Measurements from ENCODE around the gene KRT37.

KRT37 gene

GRCh38 chr17:41424111-41424635, at the start of gene KRT37:
KRT37 (minus strand) TSS chr17:41424585; CDS start chr17:41424523, 62 bp downstream.
- no peak for DNase-seq (ENCODE audit: low spot score)

GRCh38 chr17:41468346-41468745, 44.0 kb upstream of the KRT37 start:
- DNase-seq (ENCODE audit: low spot score) = no peak

DNA sequence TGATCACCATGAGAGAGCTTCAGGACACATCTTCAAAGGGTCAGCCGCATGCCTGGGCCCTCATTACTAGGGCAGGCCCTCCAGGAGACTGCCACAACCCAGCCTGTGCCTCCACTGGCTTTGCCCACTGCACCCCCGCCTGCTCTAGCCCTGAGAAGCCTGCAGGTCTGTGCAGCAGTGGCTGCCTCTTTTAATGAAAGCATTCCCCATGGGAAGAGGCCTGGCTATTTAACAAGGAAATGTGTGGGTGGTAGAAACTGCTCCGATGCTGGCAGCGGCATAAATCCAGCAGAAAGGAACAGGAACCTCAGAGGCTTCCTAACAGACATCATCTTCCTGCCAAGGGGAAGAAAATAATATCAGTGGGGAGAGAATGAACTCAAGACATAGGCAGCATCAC, 43.2 kb upstream of the KRT37 start:
- no peak for DNase-seq (ENCODE audit: low spot score)

- DNase-seq (ENCODE audit: low spot score) = no peak
Measured at GRCh38 chr17:41466988-41467387, 42.6 kb upstream of the KRT37 start, which contains the start of gene KRT32. KRT32 (minus strand) TSS chr17:41467386; CDS start chr17:41467325, 61 bp downstream.

GRCh38 chr17:41464682-41465081, 40.3 kb upstream of the KRT37 start:
- peak; percentile 45 for DNase-seq (ENCODE audit: low spot score)

- DNase-seq (ENCODE audit: low spot score) = no peak
Measured at GRCh38 chr17:41464173-41464572, 39.8 kb upstream of the KRT37 start.

DNA sequence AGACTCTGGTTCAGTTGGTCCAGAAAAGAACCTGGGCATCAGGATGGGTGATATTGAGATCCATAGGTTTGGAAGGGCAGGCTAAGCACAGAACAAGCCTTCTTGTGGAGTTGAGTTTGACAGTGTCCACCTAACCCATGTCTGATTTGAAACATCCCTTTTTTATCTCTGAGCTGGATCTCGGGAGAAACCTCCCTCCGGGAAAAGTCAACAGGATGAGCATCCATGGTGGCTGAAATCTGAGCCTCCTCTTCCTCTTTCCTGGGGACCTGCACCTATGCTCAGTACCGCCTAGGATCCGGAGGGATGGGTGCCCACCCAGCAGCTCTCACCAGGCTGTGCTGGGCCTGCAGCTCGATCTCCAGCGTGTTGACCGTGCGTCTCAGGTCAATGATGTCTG, 39.4 kb upstream of the KRT37 start:
- DNase-seq (ENCODE audit: low spot score) = no peak

DNA sequence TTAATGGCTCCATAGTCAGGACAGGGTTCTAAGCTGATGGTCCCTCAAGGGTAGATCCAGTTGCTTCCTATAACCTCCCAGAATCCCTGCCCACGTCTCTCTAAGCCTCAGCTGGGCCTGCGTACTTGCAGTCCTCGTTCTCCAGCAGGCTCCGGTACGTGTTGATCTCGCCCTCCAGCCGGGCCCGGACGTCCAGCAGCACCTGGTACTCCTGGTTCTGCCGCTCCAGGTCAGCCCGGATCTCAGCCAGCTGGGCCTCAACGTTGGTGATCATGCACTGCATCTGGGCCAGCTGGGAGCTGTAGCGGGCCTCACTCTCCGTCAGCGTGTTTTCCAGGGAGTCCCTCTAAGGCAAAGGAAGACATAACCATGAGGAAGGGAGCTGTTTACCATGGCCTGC, 38.3 kb upstream of the KRT37 start:
- DNase-seq (ENCODE audit: low spot score) = no peak

DNA sequence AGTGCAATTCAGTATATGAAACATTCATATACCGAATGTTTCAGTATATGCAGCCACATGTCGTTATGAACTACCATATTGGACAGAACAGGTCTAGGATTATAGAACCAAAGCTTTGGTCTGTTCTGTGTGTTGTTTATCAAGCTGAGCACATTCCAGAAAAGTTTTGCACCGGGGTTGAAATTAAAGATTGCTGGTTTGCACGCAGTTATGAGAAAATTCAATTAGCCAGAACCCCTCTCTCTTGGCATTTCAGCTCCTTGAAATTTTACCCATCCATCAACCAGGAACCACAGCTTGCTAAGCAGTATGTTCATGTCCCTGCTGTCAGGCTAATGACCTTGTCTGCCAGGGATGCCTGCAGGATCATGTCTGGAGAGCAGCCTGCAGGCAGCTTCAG, 33.3 kb upstream of the KRT37 start:
- no peak for DNase-seq (ENCODE audit: low spot score)

DNA sequence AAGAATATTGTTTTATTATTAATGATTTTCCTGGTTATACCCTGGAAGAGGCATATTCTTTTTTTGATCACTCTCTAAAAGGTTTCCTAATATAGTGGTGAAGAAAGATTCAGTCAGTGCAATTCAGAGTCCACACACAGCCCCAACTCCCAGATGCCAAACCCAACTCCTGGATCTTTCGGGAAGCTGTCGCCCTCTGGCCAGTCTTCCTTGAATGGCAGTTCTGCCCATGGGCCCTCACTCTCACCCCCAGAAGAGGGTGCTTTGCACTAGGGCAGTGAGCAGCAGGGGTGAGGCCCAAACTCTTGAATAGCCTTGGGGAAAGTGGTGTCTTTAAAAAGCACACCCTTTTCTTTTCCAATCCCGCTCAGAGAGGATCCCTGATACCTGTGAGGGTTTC, 31.8 kb upstream of the KRT37 start:
- no peak for DNase-seq (ENCODE audit: low spot score)

DNA sequence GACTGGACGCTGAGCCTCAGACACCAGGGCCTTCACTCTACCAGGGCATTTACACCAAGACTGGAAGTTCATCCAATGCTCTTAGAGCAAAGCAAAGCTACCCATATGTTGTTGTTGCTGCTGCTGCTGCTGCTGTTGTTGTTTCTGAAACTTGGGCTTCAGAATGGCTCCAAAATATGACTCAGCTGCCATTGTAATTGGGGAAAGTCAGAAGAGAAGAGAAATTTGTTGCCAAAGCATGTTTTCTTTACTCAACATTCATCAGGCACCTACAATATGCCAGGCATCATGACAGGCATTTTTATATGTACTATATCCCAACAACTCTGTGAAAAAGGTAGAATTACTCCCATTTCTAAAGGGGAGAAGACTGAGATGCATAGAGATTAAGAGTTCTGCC, 30.9 kb upstream of the KRT37 start:
- DNase-seq (ENCODE audit: low spot score) = peak; percentile 21

DNA sequence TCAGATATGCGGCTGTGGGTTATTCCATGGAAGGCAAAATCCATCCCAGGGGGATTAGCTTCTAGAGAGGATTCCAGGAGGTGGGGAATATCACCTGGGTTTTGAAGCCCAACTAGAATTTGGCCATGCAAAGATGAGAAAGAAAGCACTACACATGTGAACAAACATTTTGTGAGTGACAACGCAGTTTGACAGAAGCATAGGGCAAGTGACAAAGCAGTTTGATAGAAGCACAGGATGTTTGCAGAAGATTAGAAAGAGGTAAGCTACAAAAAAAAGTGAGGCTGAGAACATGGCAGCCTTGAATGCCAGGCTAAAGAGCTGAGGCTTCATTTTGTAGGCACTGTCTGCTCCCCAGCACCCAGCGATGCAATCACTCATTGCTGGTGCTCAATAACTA, 28.7 kb upstream of the KRT37 start:
- no peak for DNase-seq (ENCODE audit: low spot score)

DNA sequence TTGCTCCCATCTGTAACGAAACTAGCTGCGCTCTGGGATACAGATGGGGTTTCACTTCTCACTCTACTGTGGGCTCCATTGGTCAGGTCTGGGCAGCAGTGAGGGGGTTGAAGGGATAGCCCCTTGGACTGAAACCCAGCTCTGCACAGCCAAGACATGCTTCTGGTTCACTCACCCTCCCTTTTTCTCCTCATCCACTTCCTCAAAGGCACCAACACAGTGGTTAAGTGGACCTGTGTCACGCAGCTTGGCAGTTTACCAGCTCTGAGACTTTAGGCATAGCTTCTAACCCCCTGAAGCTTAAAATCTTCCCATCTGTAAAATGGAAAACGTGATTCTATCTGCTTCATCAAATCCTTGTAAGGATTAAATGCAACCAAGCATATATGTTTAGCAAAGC, 27.9 kb upstream of the KRT37 start:
- DNase-seq (ENCODE audit: low spot score) = no peak

GRCh38 chr17:41451154-41451728, 26.9 kb upstream of the KRT37 start:
- no peak for DNase-seq (ENCODE audit: low spot score)

GRCh38 chr17:41449008-41449407, 24.6 kb upstream of the KRT37 start:
- DNase-seq (ENCODE audit: low spot score) = no peak

DNA sequence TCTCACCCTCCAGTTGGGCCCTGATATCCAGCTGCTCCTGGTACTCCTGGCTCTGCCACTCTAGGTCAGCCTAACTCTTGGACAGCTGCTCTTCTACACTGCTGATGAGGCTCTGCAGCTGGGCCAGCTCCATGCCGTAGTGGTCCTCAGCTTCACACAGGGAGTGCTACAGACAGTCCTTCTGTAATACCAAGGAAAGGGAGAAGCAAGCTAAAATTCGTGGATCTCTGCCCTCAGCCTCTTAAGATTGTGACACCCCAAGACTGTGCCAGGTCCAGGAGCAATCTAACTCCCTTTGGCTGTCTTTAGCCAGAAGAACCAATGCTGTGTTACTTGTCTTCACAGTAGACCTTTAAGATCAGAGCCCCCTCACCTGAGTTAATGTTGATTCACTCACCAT, 24.1 kb upstream of the KRT37 start:
- DNase-seq (ENCODE audit: low spot score) = no peak

GRCh38 chr17:41446806-41447205, 22.4 kb upstream of the KRT37 start:
- DNase-seq (ENCODE audit: low spot score) = no peak

DNA sequence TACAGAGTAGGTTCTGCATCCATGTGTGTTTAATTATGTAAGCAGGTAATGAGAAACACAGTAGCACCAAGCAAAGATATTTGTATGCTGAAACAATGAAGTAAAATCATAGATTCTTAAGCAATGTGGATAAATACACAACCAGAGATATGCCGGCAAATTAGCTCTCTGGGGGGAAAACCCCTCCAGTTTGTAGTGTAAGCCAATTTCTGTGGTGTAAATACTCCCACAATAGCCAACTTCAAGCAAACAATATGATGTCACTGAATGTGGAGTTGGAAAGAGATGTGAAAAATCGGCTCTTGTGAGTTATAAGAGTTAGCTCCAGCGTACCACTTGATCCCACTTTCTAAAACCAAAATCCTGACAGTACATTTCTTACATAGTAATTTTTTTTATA, 20.3 kb upstream of the KRT37 start:
- DNase-seq (ENCODE audit: low spot score) = no peak

GRCh38 chr17:41444186-41444585, 19.8 kb upstream of the KRT37 start:
- DNase-seq (ENCODE audit: low spot score) = no peak

DNA sequence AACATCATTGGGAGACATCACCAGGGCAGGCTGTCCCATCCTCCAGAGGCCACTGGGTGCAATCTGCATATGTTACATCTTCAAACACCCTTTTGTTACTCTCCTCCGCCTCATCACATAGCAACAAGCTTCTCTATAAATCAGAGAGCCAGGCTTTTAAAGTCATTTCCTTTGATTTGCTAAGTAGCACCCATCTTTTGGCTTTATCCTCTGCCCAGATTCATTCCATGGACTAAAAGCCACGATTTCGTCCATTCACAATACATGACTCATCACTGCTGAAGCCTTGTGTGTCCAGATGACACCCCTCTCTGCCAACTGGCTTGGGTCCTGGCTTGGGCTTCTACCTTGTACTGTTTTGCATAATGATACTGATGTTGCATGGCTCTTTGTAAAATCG, 18.4 kb upstream of the KRT37 start:
- no peak for DNase-seq (ENCODE audit: low spot score)

DNA sequence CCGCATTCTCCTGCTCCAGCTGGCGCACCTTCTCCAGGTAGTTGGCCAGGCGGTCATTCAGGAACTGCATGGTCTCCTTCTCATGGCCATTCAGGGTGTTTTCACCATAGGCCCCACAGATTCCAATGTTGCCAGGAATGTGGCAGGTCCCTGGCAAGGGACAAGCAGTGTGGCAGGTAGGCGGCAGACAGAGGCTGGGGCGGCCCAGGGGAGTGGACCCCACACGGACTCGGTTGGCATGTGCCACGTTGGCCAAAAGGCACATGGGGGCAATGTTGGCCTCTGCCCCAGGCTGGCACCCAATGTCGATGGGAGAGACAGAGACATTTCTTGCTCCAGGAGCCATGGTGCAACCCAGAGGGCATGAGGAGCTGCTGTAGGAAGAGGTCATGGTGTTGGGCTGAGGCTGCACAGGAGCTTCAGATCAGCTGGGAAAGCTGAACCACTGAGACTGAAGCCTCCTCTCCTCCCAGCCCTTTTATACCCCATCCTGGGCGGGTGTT, 16.2 kb upstream of the KRT37 start, which contains the start of gene KRT38:
Gene KRT38 (minus strand): TSS at position 453 of the 503 bp plus-strand sequence. CDS start 62 bp downstream, at position 391.
- no peak for DNase-seq (ENCODE audit: low spot score)

DNA sequence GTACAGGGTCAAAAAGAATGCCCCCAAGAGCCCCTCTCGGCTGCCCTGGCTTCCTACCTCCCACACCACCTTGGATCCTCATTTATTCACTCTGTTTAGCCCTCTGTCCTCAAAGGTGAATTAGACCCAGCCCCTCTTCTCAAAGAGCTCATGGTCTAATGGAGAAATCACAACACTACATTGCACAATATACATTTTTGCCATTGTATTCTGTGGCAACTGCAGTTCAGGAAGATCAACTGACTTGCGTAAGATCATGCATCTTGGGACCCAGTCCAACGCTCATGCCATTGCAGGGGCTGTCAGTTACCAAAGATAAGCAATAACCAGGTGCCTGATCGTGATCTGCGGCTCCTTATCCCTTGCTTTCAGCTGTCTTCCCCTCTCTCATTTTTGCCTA, 15.0 kb upstream of the KRT37 start:
- no peak for DNase-seq (ENCODE audit: low spot score)

DNA sequence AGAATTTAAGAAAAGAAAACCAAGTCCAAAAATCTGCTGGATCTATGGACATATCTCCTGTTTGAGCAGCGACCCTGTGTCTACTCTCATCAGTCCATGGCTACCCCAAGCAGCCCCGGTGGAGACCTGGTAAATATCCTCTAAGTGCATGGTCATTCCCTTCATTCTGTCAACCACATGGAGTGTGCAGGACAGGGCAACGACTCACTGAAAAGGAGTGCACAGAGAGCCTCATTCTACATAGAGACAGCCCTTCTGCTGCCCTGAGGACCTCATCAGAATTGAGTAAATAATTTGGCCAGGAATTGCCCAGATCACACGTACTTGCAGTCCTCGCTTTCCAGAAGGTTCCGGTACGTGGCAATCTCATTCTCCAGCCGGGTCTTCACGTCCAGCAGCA, 13.4 kb upstream of the KRT37 start:
- DNase-seq (ENCODE audit: low spot score) = no peak

DNA sequence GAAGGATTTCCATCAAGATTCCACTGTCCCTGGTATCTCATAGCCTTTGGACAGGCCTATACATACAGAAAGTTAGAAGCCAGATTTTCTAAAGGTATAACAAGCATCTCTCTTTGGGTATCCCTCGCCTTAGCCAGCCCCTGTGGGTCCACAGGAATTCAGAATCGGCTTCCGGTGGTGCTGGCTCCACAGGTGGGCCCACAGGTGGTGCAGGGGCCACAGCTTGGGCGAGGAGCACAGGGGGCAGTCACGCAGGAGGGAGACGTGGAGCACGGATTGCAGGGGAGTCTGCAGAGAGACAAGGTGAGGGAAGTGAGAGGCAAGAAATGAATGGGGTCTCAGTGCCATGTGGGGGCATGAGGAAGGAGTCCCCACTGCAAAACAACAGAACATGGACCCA, 12.9 kb upstream of the KRT37 start:
- no peak for DNase-seq (ENCODE audit: low spot score)
